Measurements from ENCODE around the gene SUPT3H. TPM values are rescaled to one million over a fixed set of nuclear protein-coding genes. Genes with fewer than 3 reads are reported as not detected.

The SUPT3H gene
- total and polyA plus RNA-seq, 4 donors = 0.85 to 4.8 (median 2.4) TPM

- TF ChIP-seq ATF3 (IDR thresholded peaks at IDR 0.05) = no peak
- TF ChIP-seq JUND (IDR thresholded peaks at IDR 0.05) = no peak
- TF ChIP-seq RXRA (IDR thresholded peaks at IDR 0.05) = no peak
- no peak for TF ChIP-seq MAX (IDR thresholded peaks at IDR 0.05)
- TF ChIP-seq FOXA1 (IDR thresholded peaks at IDR 0.05) = no peak
These were observed 151.7 kb downstream of the SUPT3H start for GRCh38 chr6:45226081-45226480.

GRCh38 chr6:45222380-45222779, 155.4 kb downstream of the SUPT3H start:
- H3K4me3 ChIP-seq (ENCODE audit: low read depth in 1 of 3, low read length in 3 of 3) = no peak overlapping the region
- H3K9me3 ChIP-seq (ENCODE audit: control insufficient read depth in 4 of 4, low read length in 3 of 4) = no peaks in the 10 kb centered on the region
- H3K27ac ChIP-seq (ENCODE audit: low read depth in 1 of 2, low read length in 2 of 2) = no peak overlapping the region
- H3K27me3 ChIP-seq (ENCODE audit: control insufficient read depth in 4 of 4, insufficient read depth in 4 of 4, low read length in 3 of 4) = no peaks in the 10 kb centered on the region
- H3K36me3 ChIP-seq (ENCODE audit: control insufficient read depth in 4 of 4, insufficient read depth in 3 of 4, low read depth in 1 of 4, low read length in 3 of 4) = no peaks in the 10 kb centered on the region
- no peaks in the 10 kb centered on the region for H3K4me1 ChIP-seq (ENCODE audit: control insufficient read depth in 4 of 4, insufficient read depth in 4 of 4, low read length in 3 of 4)
- 91% methylated on average over 1 of the region's 1 CpG for WGBS
- H3K9ac ChIP-seq (ENCODE audit: low read depth in 1 of 2, low read length in 2 of 2) = no peak overlapping the region
- TF ChIP-seq REST (IDR thresholded peaks at IDR 0.05) (no peak), CTCF (IDR thresholded peaks at IDR 0.05; ENCODE audit: low read depth, low read length, missing input control) (no peak), SP1 (IDR thresholded peaks at IDR 0.05) (no peak), HNF4A (conservative IDR thresholded peaks at IDR 0.05) (no peak), ATF3 (IDR thresholded peaks at IDR 0.05) (no peak), HNF4G (IDR thresholded peaks at IDR 0.05) (no peak), RXRA (IDR thresholded peaks at IDR 0.05) (no peak), JUND (IDR thresholded peaks at IDR 0.05) (no peak), ZBTB33 (IDR thresholded peaks at IDR 0.05) (no peak), FOXA2 (IDR thresholded peaks at IDR 0.05) (no peak), YY1 (IDR thresholded peaks at IDR 0.05) (no peak), MAX (IDR thresholded peaks at IDR 0.05) (no peak), TAF1 (conservative IDR thresholded peaks at IDR 0.05) (no peak), NR2F2 (IDR thresholded peaks at IDR 0.05) (no peak), GABPA (IDR thresholded peaks at IDR 0.05 in 1 of 2, conservative IDR thresholded peaks at IDR 0.05 in 1 of 2) (no peak), EGR1 (IDR thresholded peaks at IDR 0.05; ENCODE audit: low read depth in 2 of 2) (no peak), RAD21 (IDR thresholded peaks at IDR 0.05) (no peak)
- DNase-seq (ENCODE audit: low spot score) = no peak

More at GRCh38 chr6:45226081-45226480, 151.7 kb downstream of the SUPT3H start:
- Histone ChIP-seq H3K27me3 (ENCODE audit: control insufficient read depth in 4 of 4, insufficient read depth in 4 of 4, low read length in 3 of 4) (no peaks in the 10 kb centered on the region), H3K9me3 (ENCODE audit: control insufficient read depth in 4 of 4, low read length in 3 of 4) (no peaks in the 10 kb centered on the region), H3K4me1 (ENCODE audit: control insufficient read depth in 4 of 4, insufficient read depth in 4 of 4, low read length in 3 of 4) (no peaks in the 10 kb centered on the region), H3K36me3 (ENCODE audit: control insufficient read depth in 4 of 4, insufficient read depth in 3 of 4, low read depth in 1 of 4, low read length in 3 of 4) (no peaks in the 10 kb centered on the region), H3K9ac (ENCODE audit: low read depth in 1 of 2, low read length in 2 of 2) (no peak overlapping the region), H3K27ac (ENCODE audit: low read depth in 1 of 2, low read length in 2 of 2) (no peak overlapping the region), H3K4me3 (ENCODE audit: low read depth in 1 of 3, low read length in 3 of 3) (no peak overlapping the region)
- no peak for DNase-seq (ENCODE audit: low spot score)
- WGBS = 95% methylated on average over 2 of the region's 2 CpGs
